COLO668 (cell line): Measurements from ENCODE around the gene SFSWAP.
"Not testable (repeated sequence)": the region's sequence is repeated elsewhere in the genome, so short reads cannot be mapped to it uniquely, and the experiment has no call there.

Source experiments
- DNase-seq: peaks from one replicate; lab custom pipeline; 2025; ENCODE audit not compliant: unreplicated experiment; lab: John Stamatoyannopoulos, UW

Gene SFSWAP

GRCh38 chr12:131735153-131735456, 24.2 kb downstream of the SFSWAP start:
- no peak for DNase-seq

GRCh38 chr12:131735476-131736445, 24.9 kb downstream of the SFSWAP start:
- no peak for DNase-seq

- DNase-seq = no peak
Observed at GRCh38 chr12:131736446-131737149, 25.7 kb downstream of the SFSWAP start.

- DNase-seq = no peak
Observed at GRCh38 chr12:131737150-131737827, 26.4 kb downstream of the SFSWAP start.

- no peak for DNase-seq
Observed at GRCh38 chr12:131738196-131738595, 27.3 kb downstream of the SFSWAP start.

- no peak for DNase-seq
Observed at GRCh38 chr12:131740626-131741025, 29.7 kb downstream of the SFSWAP start.

- DNase-seq = not testable (repeated sequence)
Observed at GRCh38 chr12:131742761-131743160, 31.9 kb downstream of the SFSWAP start.

GRCh38 chr12:131743410-131743809, 32.5 kb downstream of the SFSWAP start:
- DNase-seq = not testable (repeated sequence)

- not testable (repeated sequence) for DNase-seq
Observed at GRCh38 chr12:131743880-131744279, 33.0 kb downstream of the SFSWAP start.

GRCh38 chr12:131744675-131745074, 33.8 kb downstream of the SFSWAP start:
- DNase-seq = not testable (repeated sequence)

GRCh38 chr12:131745706-131746105, 34.8 kb downstream of the SFSWAP start:
- no peak for DNase-seq

GRCh38 chr12:131747276-131748177, 36.6 kb downstream of the SFSWAP start:
- no peak for DNase-seq

GRCh38 chr12:131749618-131750315, 38.9 kb downstream of the SFSWAP start:
- no peak for DNase-seq

- no peak for DNase-seq
Observed at GRCh38 chr12:131751335-131751734, 40.4 kb downstream of the SFSWAP start.

GRCh38 chr12:131752451-131752850, 41.6 kb downstream of the SFSWAP start:
- no peak for DNase-seq

- DNase-seq = no peak
Observed at GRCh38 chr12:131753005-131753404, 42.1 kb downstream of the SFSWAP start.

GRCh38 chr12:131753757-131754156, 42.9 kb downstream of the SFSWAP start:
- DNase-seq = no peak

- DNase-seq = no peak
Observed at GRCh38 chr12:131754184-131754583, 43.3 kb downstream of the SFSWAP start.

GRCh38 chr12:131755305-131756113, 44.6 kb downstream of the SFSWAP start:
- DNase-seq = peak; percentile 3
